Measurements from ENCODE around the gene SPSB4. TPM values are rescaled to one million over a fixed set of nuclear protein-coding genes. Genes with fewer than 3 reads are reported as not detected.

Gene SPSB4
- total and polyA plus RNA-seq, 2 donors (not counting 1 experiment from before 2014, with no cell fraction given) = not detected

DNA sequence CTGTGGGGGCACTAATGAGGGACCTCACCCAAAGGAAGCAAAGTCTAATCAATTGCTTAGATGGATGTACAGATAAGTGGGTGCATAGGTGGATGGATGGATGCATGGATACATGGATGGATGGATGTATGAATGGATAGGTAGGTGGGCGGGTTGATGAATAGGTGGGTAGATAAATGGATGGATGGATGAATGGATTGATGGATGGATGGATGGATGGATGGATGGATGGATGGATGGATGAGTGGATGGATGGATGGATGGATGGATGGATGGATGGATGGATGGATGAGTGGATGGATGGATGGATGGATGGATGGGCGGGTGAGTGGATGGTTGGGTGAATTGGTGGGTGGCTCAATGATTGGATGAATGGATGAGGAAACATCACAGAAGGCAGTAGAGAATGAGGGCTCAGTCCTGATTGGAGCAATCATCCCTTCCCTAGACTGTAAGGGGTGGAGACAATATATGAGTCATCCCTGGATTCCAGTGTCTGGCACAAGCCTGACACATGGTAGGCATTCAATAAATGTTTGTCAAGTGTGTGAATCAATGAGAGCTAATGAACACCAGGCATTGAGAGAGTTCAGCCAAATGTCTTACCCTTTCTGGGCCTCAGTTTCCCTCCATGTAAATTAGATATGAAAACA lies 140.1 kb downstream of the SPSB4 start:
- ATAC-seq (ENCODE audit: low read depth) = no peak
- peak overlapping the region; percentile 16 for H2AFZ ChIP-seq (ENCODE audit: insufficient read depth, low read depth, low read length, poor library complexity, severe bottlenecking)
- H3K4me2 ChIP-seq (replicated peaks; ENCODE audit: low read depth, low read length, poor library complexity, severe bottlenecking) = no peak overlapping the region
- H3K36me3 ChIP-seq (replicated peaks in 1 of 2; ENCODE audit: control extremely low read depth in 1 of 2, control insufficient read depth in 1 of 2, extremely low read depth in 1 of 2, insufficient read depth in 2 of 2, low read length in 1 of 2) = no peaks in the 10 kb centered on the region
- H3K4me3 ChIP-seq (ENCODE audit: control extremely low read depth in 1 of 5, extremely low read depth in 1 of 5, insufficient read depth in 1 of 5, low read depth in 2 of 5, low read length in 4 of 5) = no peak overlapping the region
- H3K27me3 ChIP-seq (replicated peaks in 1 of 4; ENCODE audit: control extremely low read depth in 1 of 4, control insufficient read depth in 3 of 4, insufficient read depth in 4 of 4, low read length in 3 of 4) = peaks cover 0 to 24% (median 12%) of the 10 kb centered on the region in 4 experiments
- Mint-ChIP-seq H3K4me1 (peaks cover 7% of the 10 kb centered on the region), H3K27ac (no peak overlapping the region), H3K9me3 (ENCODE audit: insufficient read depth) (no peaks in the 10 kb centered on the region), H3K4me3 (no peak overlapping the region), H3K27me3 (peaks cover 34% of the 10 kb centered on the region)
- WGBS (ENCODE audit: insufficient coverage) = 47% methylated on average over 2 of the region's 2 CpGs
- H3K79me2 ChIP-seq (ENCODE audit: control insufficient read depth, insufficient read depth, low read length) = no peaks in the 10 kb centered on the region
- intact Hi-C loops (cut with micrococcal nuclease) = no loop called here
- H3K9ac ChIP-seq (ENCODE audit: low read length) = no peak overlapping the region
- POLR2A ChIA-PET = no interaction called here
- no peaks in the 10 kb centered on the region for H4K20me1 ChIP-seq (ENCODE audit: control insufficient read depth, insufficient read depth, low read length, poor library complexity, severe bottlenecking)
- no peak for DNase-seq
- CTCF ChIA-PET = interaction anchor here (1.0 to 5.3 kb wide), 6 partner anchors 11 to 1766 kb away, joined by 3 to 43 read pairs (median 4); no protein-coding TSS in a partner anchor
- peaks cover 0 to 2% of the 10 kb centered on the region in 2 donors for H3K4me1 ChIP-seq (ENCODE audit: control insufficient read depth in 2 of 2, insufficient read depth in 2 of 2, low read length in 2 of 2)
- H3K9me3 ChIP-seq (ENCODE audit: control extremely low read depth in 1 of 3, control insufficient read depth in 2 of 3, insufficient read depth in 1 of 3, low read length in 2 of 3) = peaks cover 0 to 5% (median 0%) of the 10 kb centered on the region in 3 donors
- no peak overlapping the region for H3K27ac ChIP-seq (ENCODE audit: low read length in 2 of 2)
- no peak for TF ChIP-seq EZH2 (IDR thresholded peaks at IDR 0.05; ENCODE audit: borderline replicate concordance, insufficient read depth, low read depth, low read length, poor library complexity, severe bottlenecking)
- TF ChIP-seq, protein P1, sequence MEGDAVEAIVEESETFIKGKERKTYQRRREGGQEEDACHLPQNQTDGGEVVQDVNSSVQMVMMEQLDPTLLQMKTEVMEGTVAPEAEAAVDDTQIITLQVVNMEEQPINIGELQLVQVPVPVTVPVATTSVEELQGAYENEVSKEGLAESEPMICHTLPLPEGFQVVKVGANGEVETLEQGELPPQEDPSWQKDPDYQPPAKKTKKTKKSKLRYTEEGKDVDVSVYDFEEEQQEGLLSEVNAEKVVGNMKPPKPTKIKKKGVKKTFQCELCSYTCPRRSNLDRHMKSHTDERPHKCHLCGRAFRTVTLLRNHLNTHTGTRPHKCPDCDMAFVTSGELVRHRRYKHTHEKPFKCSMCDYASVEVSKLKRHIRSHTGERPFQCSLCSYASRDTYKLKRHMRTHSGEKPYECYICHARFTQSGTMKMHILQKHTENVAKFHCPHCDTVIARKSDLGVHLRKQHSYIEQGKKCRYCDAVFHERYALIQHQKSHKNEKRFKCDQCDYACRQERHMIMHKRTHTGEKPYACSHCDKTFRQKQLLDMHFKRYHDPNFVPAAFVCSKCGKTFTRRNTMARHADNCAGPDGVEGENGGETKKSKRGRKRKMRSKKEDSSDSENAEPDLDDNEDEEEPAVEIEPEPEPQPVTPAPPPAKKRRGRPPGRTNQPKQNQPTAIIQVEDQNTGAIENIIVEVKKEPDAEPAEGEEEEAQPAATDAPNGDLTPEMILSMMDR (IDR thresholded peaks at IDR 0.05) = no peak

DNA sequence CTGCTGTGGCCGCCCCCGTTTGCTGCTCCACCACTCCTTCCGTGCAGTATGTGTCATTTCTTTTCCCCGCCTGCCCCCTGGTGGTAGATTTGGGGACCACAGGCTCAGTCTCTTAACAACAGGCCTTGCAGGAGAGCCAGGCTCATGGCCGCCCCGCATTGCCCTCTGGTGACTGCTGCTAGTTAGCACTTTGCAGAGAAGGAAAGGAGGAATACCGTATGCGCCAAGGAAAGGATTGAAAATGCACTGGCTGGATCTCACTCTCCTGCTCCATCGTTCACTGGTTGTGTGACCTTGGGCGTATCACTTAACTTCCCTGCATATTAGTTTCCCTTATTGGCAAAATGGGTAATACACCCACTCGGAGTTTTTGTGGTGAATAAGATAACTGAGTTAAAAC lies 141.2 kb downstream of the SPSB4 start:
- peaks cover 0 to 5% (median 0%) of the 10 kb centered on the region in 3 donors for H3K9me3 ChIP-seq (ENCODE audit: control extremely low read depth in 1 of 3, control insufficient read depth in 2 of 3, insufficient read depth in 1 of 3, low read length in 2 of 3)
- CTCF ChIA-PET = interaction anchor here (0.7 to 5.3 kb wide), 8 partner anchors 13 to 1767 kb away, joined by 3 to 43 read pairs (median 3); no protein-coding TSS in a partner anchor
- no peak overlapping the region for H3K4me3 ChIP-seq (ENCODE audit: control extremely low read depth in 1 of 5, extremely low read depth in 1 of 5, insufficient read depth in 1 of 5, low read depth in 2 of 5, low read length in 4 of 5)
- peaks cover 0 to 2% of the 10 kb centered on the region in 2 donors for H3K4me1 ChIP-seq (ENCODE audit: control insufficient read depth in 2 of 2, insufficient read depth in 2 of 2, low read length in 2 of 2)
- POLR2A ChIA-PET = no interaction called here
- TF ChIP-seq, protein P1 (IDR thresholded peaks at IDR 0.05) = peak; percentile 96
- no peak for TF ChIP-seq EZH2 (IDR thresholded peaks at IDR 0.05; ENCODE audit: borderline replicate concordance, insufficient read depth, low read depth, low read length, poor library complexity, severe bottlenecking)
- no peaks in the 10 kb centered on the region for H3K36me3 ChIP-seq (replicated peaks in 1 of 2; ENCODE audit: control extremely low read depth in 1 of 2, control insufficient read depth in 1 of 2, extremely low read depth in 1 of 2, insufficient read depth in 2 of 2, low read length in 1 of 2)
- H3K27ac ChIP-seq (ENCODE audit: low read length in 2 of 2) = no peak overlapping the region
- Mint-ChIP-seq H3K27ac (no peak overlapping the region), H3K4me3 (no peak overlapping the region), H3K9me3 (ENCODE audit: insufficient read depth) (no peaks in the 10 kb centered on the region), H3K27me3 (peaks cover 40% of the 10 kb centered on the region), H3K4me1 (peaks cover 7% of the 10 kb centered on the region)
- H2AFZ ChIP-seq (ENCODE audit: insufficient read depth, low read depth, low read length, poor library complexity, severe bottlenecking) = peak overlapping the region; percentile 46
- H3K27me3 ChIP-seq (replicated peaks in 1 of 4; ENCODE audit: control extremely low read depth in 1 of 4, control insufficient read depth in 3 of 4, insufficient read depth in 4 of 4, low read length in 3 of 4) = peaks cover 0 to 23% (median 15%) of the 10 kb centered on the region in 4 experiments
- DNase-seq (peak; percentile 91), ATAC-seq (ENCODE audit: low read depth) (peak; percentile 100)
- no peak overlapping the region for H3K4me2 ChIP-seq (replicated peaks; ENCODE audit: low read depth, low read length, poor library complexity, severe bottlenecking)
- no peaks in the 10 kb centered on the region for H3K79me2 ChIP-seq (ENCODE audit: control insufficient read depth, insufficient read depth, low read length)
- intact Hi-C loops (cut with micrococcal nuclease) = loop anchor here (1.0 kb wide), 1 partner anchor 270 kb away; no protein-coding TSS in a partner anchor
- WGBS (ENCODE audit: insufficient coverage) = 7% methylated on average over 5 of the region's 11 CpGs
- no peaks in the 10 kb centered on the region for H4K20me1 ChIP-seq (ENCODE audit: control insufficient read depth, insufficient read depth, low read length, poor library complexity, severe bottlenecking)
- no peak overlapping the region for H3K9ac ChIP-seq (ENCODE audit: low read length)
